Activated naive CD4-positive, alpha-beta T cell treated with Interleukin-2 at 50 U/mL for 16 hours (primary cell): Measurements from ENCODE around the gene CARD9.
A peak's percentile ranks its signal among the peaks of the same experiment; 100 is the strongest.
"Not testable (repeated sequence)": the region's sequence is repeated elsewhere in the genome, so short reads cannot be mapped to it uniquely, and the experiment has no call there.

Experiments
- DNase-seq: peaks from one replicate; pipeline ENCODE4 v3.0.0-alpha.2; 2020

CARD9 gene, protein sequence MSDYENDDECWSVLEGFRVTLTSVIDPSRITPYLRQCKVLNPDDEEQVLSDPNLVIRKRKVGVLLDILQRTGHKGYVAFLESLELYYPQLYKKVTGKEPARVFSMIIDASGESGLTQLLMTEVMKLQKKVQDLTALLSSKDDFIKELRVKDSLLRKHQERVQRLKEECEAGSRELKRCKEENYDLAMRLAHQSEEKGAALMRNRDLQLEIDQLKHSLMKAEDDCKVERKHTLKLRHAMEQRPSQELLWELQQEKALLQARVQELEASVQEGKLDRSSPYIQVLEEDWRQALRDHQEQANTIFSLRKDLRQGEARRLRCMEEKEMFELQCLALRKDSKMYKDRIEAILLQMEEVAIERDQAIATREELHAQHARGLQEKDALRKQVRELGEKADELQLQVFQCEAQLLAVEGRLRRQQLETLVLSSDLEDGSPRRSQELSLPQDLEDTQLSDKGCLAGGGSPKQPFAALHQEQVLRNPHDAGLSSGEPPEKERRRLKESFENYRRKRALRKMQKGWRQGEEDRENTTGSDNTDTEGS

GRCh38 chr9:136373300-136374182, at the start of gene CARD9:
TSS of gene CARD9 (minus strand) at chr9:136373669. CDS start at chr9:136372078, 1,591 bp downstream.
- DNase-seq = no peak

DNA sequence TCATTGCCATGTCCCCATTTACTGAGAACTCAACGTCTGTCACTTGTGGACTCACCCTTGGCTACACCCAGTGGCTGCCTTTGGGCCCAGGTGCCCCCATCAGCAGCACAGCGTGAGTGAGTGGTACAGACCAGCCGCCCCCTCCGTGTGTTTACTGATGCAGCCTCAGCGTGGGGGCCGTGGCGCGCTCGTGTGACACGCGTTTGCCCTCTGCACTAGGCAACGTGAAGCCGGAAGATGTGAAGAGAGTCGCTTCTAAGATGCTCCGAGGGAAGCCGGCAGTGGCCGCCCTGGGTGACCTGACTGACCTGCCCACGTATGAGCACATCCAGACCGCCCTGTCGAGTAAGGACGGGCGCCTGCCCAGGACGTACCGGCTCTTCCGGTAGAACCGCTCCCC, 49.4 kb upstream of the CARD9 start:
- no peak for DNase-seq

GRCh38 chr9:136421791-136422190, 48.3 kb upstream of the CARD9 start:
- no peak for DNase-seq

GRCh38 chr9:136419092-136419420, 45.6 kb upstream of the CARD9 start:
- no peak for DNase-seq

DNA sequence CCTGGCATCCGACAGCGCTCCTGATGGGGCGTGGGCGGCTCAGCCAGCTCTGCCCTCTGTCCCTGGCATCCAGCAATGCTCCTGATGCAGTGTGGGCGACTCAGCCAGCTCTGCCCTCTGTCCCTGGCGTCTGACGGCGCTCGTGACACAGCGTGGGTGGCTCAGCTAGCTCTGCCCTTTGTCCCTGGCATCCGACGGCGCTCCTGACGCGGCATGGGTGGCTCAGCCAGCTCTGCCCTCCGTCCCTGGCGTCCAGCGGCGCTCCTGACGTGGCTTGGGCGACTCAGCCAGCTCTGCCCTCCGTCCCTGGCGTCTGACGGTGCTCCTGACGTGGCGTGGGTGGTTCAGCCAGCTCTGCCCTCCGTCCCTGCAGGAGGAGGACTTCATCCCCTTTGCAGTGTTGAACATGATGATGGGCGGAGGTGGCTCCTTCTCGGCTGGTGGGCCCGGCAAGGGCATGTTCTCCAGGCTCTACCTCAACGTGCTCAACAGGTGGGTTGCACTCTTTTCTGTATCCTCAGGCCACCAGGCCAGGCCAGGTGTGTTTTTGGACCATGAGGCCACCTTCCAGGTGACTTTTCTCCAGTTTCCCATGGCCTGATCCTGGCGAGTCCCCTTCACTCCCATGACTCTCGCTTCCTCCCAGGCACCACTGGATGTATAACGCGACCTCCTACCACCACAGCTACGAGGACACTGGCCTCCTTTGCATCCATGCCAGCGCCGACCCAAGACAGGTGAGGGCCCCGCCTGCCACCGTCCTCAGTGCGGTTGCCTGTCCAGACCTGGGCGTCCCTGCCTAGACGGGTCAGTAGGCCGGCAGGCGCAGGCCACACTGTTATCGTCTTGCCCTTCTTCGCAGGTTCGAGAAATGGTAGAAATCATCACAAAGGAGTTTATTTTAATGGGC, 45.0 kb upstream of the CARD9 start:
- no peak for DNase-seq

DNA sequence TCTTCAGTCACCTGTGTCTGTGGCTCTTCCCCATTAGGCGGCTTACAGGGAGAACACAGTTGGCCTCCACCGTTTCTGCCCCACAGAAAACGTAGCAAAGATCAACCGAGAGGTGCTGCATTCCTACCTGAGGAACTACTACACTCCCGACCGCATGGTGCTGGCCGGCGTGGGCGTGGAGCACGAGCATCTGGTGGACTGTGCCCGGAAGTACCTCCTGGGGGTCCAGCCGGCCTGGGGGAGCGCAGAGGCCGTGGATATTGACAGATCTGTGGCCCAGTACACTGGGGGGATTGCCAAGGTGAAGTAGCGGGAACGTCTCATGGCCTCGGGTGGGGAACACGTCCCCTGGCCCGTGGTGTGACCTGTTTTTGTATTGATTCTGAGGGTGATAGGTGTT, 43.4 kb upstream of the CARD9 start:
- no peak for DNase-seq

DNA sequence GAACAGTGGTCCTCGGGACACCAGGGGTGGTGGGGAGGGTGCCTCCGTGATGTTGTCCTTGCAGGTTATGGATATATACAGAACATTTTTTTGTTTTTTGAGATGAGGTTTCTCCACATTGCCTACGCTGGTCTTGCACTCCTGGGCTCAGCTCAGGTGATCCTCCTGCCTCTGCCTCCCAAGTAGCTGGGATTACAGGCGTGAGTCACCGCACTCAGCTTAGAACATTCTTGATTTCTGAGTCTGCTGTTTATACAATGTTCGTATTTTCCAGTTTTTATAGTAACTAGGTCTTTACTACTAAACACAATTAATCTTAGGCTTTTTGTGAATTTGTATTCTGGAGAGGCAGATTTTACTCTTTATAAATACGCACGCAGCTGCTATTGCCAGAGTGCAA, 43.0 kb upstream of the CARD9 start:
- DNase-seq = no peak

DNA sequence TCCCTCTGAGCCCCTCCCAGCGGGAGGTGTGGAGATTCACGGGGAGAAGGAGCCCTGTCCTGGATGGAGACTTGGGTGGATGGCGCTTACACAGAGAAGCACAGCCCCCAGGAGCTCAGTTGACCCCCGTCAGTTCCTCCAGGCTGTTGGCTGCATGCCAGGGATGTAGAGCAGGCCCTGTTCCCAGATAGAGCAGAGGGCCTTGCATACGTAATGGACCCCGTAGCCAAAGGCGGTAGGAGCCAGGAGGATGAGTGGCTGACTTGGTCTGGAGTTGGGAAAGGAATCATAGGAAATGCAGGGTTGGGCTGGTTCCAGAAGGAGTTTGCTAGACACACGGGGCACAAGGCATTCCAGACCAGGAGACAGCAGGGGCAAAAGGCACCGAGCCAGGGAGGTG, 39.5 kb upstream of the CARD9 start:
- DNase-seq = no peak

- DNase-seq = no peak
Observed at GRCh38 chr9:136411378-136411777, 37.9 kb upstream of the CARD9 start.

GRCh38 chr9:136410500-136411287, 37.2 kb upstream of the CARD9 start, which contains the start of the genes ENTR1 and PMPCA:
TSS of gene ENTR1 (minus strand) at chr9:136410614. CDS start at chr9:136410397, 217 bp downstream.
TSS of gene PMPCA (plus strand) at chr9:136410658. CDS start at chr9:136410669, 11 bp downstream.
- DNase-seq = peak; percentile 97

- peak; percentile 53 for DNase-seq
Observed at GRCh38 chr9:136409557-136410455, 36.3 kb upstream of the CARD9 start.

GRCh38 chr9:136407911-136408310, 34.4 kb upstream of the CARD9 start:
- DNase-seq = no peak

GRCh38 chr9:136407061-136407460, 33.6 kb upstream of the CARD9 start:
- not testable (repeated sequence) for DNase-seq

DNA sequence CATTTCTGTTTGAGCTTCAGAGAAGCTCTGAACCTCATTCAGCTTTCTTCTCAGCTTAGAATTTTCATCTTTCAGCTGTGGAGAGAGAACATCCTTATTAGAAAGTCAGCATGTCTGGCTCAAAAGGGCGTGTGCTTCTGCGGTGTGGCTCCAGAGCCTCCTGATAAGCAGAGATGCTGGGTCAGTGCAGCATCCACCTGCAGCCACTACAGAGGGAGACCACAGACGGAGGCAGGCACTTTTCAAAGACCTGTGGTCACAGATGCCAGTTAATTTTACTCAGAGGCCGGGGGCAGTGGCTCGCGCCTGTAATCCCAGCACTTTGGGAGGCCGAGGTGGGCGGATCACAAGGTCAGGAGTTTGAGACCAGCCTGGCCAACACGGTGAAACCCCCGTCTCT, 32.4 kb upstream of the CARD9 start:
- not testable (repeated sequence) for DNase-seq

GRCh38 chr9:136405481-136405880, 32.0 kb upstream of the CARD9 start:
- no peak for DNase-seq

DNA sequence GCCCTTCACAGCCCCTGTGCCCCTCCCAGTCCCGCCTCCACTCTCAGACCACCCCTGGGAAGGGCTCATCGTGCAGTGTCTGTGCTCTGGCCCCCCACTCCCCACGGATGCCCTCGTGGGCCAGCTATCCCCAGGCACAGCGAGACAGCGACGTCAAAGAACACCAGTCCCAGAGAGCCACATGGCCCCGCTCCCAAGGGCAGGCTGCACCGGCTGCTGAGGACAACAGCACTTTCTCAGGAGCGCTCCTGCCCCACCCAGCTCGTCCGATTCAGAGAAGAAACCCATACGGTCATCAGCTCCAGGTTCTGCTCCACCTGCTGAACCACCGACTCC, 31.3 kb upstream of the CARD9 start:
- DNase-seq = peak; percentile 16

GRCh38 chr9:136403915-136404800, 30.7 kb upstream of the CARD9 start:
- DNase-seq = peak; percentile 49

GRCh38 chr9:136403538-136403914, 30.1 kb upstream of the CARD9 start:
- DNase-seq = peak; percentile 82

DNA sequence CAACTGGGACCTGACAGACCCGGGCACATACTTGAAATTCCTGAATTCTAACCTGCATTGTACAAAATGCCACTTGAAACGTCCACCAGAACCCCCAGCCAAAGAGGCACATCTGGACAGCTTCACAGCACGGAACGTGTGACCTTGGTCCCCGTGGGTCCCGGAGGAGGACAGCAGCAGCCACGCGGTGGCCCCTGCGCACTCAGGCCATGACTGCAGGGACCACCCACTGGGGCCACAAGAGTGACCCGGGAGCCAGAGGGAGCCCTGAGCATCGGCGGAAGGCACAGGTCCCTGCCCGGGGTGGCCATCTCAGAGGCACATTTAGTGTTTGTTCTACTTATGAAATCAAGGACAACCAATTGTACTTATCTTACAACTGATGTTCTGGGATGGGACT, 28.6 kb upstream of the CARD9 start:
- no peak for DNase-seq
